Cardiac muscle cell (in vitro differentiated cells and primary cell): ENCODE data around the gene ATP6V0E1. TPM values are rescaled to one million over a fixed set of nuclear protein-coding genes. Genes with fewer than 3 reads are reported as not detected.
"Not testable (repeated sequence)": the region's sequence is repeated elsewhere in the genome, so short reads cannot be mapped to it uniquely, and the experiment has no call there.

Experiments used
- DNase-seq, 2 donors: peaks; one replicate each; pipeline versions ENCODE4 v3.0.0 to v3.0.0-alpha.2; 2010 to 2017; ENCODE audit warnings: low read depth in 1 of 2, low spot score in 1 of 2
- H3K27ac ChIP-seq: fragments of 200-600 bp; sonication (generic); 2 replicates; pipeline ENCODE4 v1.5.1; 2016
- H3K27me3 ChIP-seq: fragments of 200-600 bp; sonication (generic); 2 replicates; pipeline ENCODE4 v1.6.0; 2016; ENCODE audit warnings: control low read depth
- H3K36me3 ChIP-seq: fragments of 200-600 bp; sonication (generic); 2 replicates; pipeline ENCODE4 v1.5.1; 2016; ENCODE audit warnings: control low read depth
- H3K4me1 ChIP-seq: fragments of 200-600 bp; sonication (generic); 2 replicates; pipeline ENCODE4 v1.8.1; 2017; ENCODE audit warnings: low read depth, mild to moderate bottlenecking, mixed run types
- H3K4me3 ChIP-seq: fragments of 200-600 bp; sonication (generic); 2 replicates; pipeline ENCODE4 v1.5.1; 2016; ENCODE audit warnings: mild to moderate bottlenecking
- H3K9me3 ChIP-seq: fragments of 200-600 bp; sonication (generic); 2 replicates; pipeline ENCODE4 v1.5.1; 2017; ENCODE audit warnings: low read depth, mild to moderate bottlenecking, control low read depth
- CTCF ChIP-seq: IDR thresholded peaks from 2 replicates; pipeline ENCODE4 v1.5.1; 2012; ENCODE audit warnings: low read depth, mild to moderate bottlenecking, low read length
- polyA plus RNA-seq: library from polyadenylated mRNA; unstranded; fragments of >200 nt; fragmentation: Nextera tagmentation; extraction: Ambion mirVana; gene quantifications from 2 replicates; pipeline ENCODE4 v1.2.1, GENCODE V29; 2016
- total RNA-seq: library from RNA; depleted of rRNA; stranded (reverse); fragments of >200 nt; gene quantifications from 2 replicates; pipeline ENCODE4 v1.2.3, GENCODE V29; 2016

The ATP6V0E1 gene
- total and polyA plus RNA-seq, 2 experiments from 2014 or later = 52.2 to 301 TPM

- Histone ChIP-seq H3K36me3 (peaks cover 3% of the 10 kb centered on the region), H3K4me3 (no peak overlapping the region), H3K4me1 (peaks cover 24% of the 10 kb centered on the region), H3K27ac (peak overlapping the region; percentile 92), H3K9me3 (no peaks in the 10 kb centered on the region), H3K27me3 (no peaks in the 10 kb centered on the region)
- DNase-seq = no peak
- TF ChIP-seq CTCF = no peak
These were observed 44.3 kb downstream of the ATP6V0E1 start for GRCh38 chr5:173027905-173028304.

GRCh38 chr5:173028811-173029327 lies 45.3 kb downstream of the ATP6V0E1 start:
- Histone ChIP-seq H3K27me3 (no peaks in the 10 kb centered on the region), H3K9me3 (no peaks in the 10 kb centered on the region), H3K27ac (peak overlapping the region; percentile 92), H3K36me3 (peaks cover 3% of the 10 kb centered on the region), H3K4me1 (peaks cover 24% of the 10 kb centered on the region), H3K4me3 (no peak overlapping the region)
- no peak for TF ChIP-seq CTCF
- no peak for DNase-seq

GRCh38 chr5:173029499-173029921 lies 45.9 kb downstream of the ATP6V0E1 start:
- H3K4me3 ChIP-seq = no peak overlapping the region
- no peaks in the 10 kb centered on the region for H3K27me3 ChIP-seq
- H3K9me3 ChIP-seq = no peaks in the 10 kb centered on the region
- H3K36me3 ChIP-seq = peaks cover 4% of the 10 kb centered on the region
- peaks cover 24% of the 10 kb centered on the region for H3K4me1 ChIP-seq
- no peak for DNase-seq
- H3K27ac ChIP-seq = peak overlapping the region; percentile 92
- no peak for TF ChIP-seq CTCF

- not testable (repeated sequence) for H3K4me3 ChIP-seq, H3K36me3 ChIP-seq, H3K9me3 ChIP-seq, H3K27me3 ChIP-seq, DNase-seq, H3K27ac ChIP-seq
- peaks cover 24% of the 10 kb centered on the region for H3K4me1 ChIP-seq
These were observed 48.5 kb downstream of the ATP6V0E1 start for GRCh38 chr5:173032096-173032495.

- no peak for TF ChIP-seq CTCF
- Histone ChIP-seq H3K9me3 (no peaks in the 10 kb centered on the region), H3K4me1 (peaks cover 24% of the 10 kb centered on the region), H3K4me3 (no peak overlapping the region), H3K27me3 (no peaks in the 10 kb centered on the region), H3K27ac (no peak overlapping the region), H3K36me3 (peaks cover 10% of the 10 kb centered on the region)
- no peak for DNase-seq
These were observed 49.2 kb downstream of the ATP6V0E1 start for GRCh38 chr5:173032730-173033129.

GRCh38 chr5:173033923-173034322 lies 50.4 kb downstream of the ATP6V0E1 start:
- no peak for DNase-seq
- Histone ChIP-seq H3K27ac (peak overlapping the region; percentile 40), H3K9me3 (no peaks in the 10 kb centered on the region), H3K4me3 (no peak overlapping the region), H3K27me3 (no peaks in the 10 kb centered on the region), H3K36me3 (peaks cover 10% of the 10 kb centered on the region), H3K4me1 (peaks cover 13% of the 10 kb centered on the region)
- no peak for TF ChIP-seq CTCF
